Progenitor cell of endocrine pancreas (in vitro differentiated cells): ENCODE data around the gene ZKSCAN2. TPM values are rescaled to one million over a fixed set of nuclear protein-coding genes. Genes with fewer than 3 reads are reported as not detected.

Experiments used
- DNase-seq: peaks from one replicate; pipeline ENCODE4 v3.0.0; 2021; ENCODE audit warnings: low spot score; ENCODE audit not compliant: unreplicated experiment
- H3K27ac Mint-ChIP-seq: 2 replicates; pipeline ENCODE4 v1.8.0; 2021; ENCODE audit warnings: mild to moderate bottlenecking, moderate library complexity, mixed read lengths
- H3K27me3 Mint-ChIP-seq: 2 replicates; pipeline ENCODE4 v1.8.0; 2021; ENCODE audit warnings: mixed read lengths
- H3K36me3 Mint-ChIP-seq: 2 replicates; pipeline ENCODE4 v1.8.0; 2022; ENCODE audit warnings: mixed read lengths; ENCODE audit not compliant: insufficient read depth
- H3K4me1 Mint-ChIP-seq: 2 replicates; pipeline ENCODE4 v1.8.0; 2021; ENCODE audit warnings: low read depth, mixed read lengths
- H3K4me3 Mint-ChIP-seq: 2 replicates; pipeline ENCODE4 v1.8.0; 2021; ENCODE audit warnings: low read depth, mild to moderate bottlenecking, moderate library complexity, mixed read lengths
- H3K9me3 Mint-ChIP-seq: 2 replicates; pipeline ENCODE4 v1.8.0; 2021; ENCODE audit warnings: low read depth, mixed read lengths
- CTCF ChIP-seq: fragments of 200-600 bp; sonication (generic); IDR thresholded peaks from one replicate; pipeline ENCODE4 v1.5.0; 2021; ENCODE audit warnings: antibody characterized with exemption, mild to moderate bottlenecking; ENCODE audit not compliant: unreplicated experiment
- total RNA-seq: library from RNA; stranded (reverse); gene quantifications from 2 replicates; pipeline ENCODE4 v1.2.1, GENCODE V29; 2021

Gene ZKSCAN2
- total RNA-seq, 1 donor from 2014 or later, result 17.3 TPM

DNA sequence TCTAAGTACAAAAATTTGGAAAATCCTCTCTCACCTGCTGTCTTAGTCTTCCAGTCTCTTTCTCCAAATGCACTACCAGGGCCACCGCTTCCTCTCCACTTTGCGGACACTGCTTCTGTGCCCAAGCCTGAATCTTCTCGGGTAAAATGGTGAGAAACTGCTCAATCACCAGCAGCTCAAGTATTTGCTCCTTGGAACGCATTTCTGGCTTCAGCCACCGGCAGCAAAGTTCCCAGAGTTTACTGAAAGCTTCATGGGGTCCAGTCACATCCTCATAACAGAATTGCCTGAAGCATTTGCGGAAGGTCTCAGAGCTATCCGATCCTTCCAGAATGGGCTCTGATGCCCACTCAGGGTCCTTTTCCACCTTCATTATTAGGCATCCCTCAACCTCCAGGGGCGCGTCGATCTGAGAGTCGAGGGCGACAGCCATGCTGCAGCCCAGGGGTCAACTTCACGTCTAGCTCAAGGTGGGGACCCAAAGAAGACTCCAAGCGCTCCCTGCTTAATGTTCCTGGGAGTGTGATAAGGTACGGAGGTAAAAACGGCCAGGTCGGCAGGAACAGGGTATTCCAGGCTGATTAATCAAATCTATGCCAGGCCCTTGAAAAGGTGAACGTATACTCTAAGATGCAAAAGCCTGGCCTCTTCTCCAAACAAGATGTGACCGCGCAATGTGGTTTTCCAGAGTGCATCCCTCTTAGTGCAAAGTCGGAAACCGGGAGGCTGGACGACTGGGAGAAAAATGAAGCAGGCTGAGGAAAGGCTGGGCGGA is 763 bp downstream of the ZKSCAN2 start:
- TF ChIP-seq CTCF, result peak; percentile 33
- Mint-ChIP-seq H3K4me1 (peaks cover 25% of the 10 kb centered on the region), H3K27ac (peak overlapping the region; percentile 93), H3K4me3 (peak overlapping the region; percentile 77), H3K9me3 (no peaks in the 10 kb centered on the region), H3K27me3 (no peaks in the 10 kb centered on the region), H3K36me3 (peaks cover 9% of the 10 kb centered on the region)
- peak; percentile 13 for DNase-seq

GRCh38 chr16:25253322-25253721 is 4.3 kb downstream of the ZKSCAN2 start:
- Mint-ChIP-seq H3K4me1 (peaks cover 15% of the 10 kb centered on the region), H3K27ac (no peak overlapping the region), H3K4me3 (no peak overlapping the region), H3K27me3 (no peaks in the 10 kb centered on the region), H3K9me3 (peaks cover 7% of the 10 kb centered on the region), H3K36me3 (peaks cover 27% of the 10 kb centered on the region)
- TF ChIP-seq CTCF, result no peak
- DNase-seq, result no peak

DNA sequence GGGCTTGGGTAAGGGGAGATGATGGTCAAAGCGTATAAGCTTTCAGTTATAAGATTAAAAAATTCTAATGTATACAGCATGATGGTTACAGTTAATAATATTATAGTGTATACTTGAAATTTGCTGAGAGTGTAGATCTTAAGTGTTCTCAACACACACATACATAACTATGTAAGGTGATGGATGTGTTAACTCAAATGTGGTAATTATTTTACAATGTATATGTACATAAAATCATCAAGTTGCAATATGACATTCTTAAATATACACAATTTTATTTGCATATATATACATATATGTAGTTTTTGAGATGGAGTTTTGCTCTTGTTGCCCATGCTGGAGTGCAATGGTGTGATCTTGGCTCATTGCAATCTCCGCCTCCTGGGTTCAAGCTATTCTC is 7.2 kb downstream of the ZKSCAN2 start:
- H3K4me1 Mint-ChIP-seq, result peaks cover 2% of the 10 kb centered on the region
- no peaks in the 10 kb centered on the region for H3K27me3 Mint-ChIP-seq
- no peak for DNase-seq
- H3K4me3 Mint-ChIP-seq, result no peak overlapping the region
- H3K36me3 Mint-ChIP-seq, result peaks cover 44% of the 10 kb centered on the region
- no peak overlapping the region for H3K27ac Mint-ChIP-seq
- H3K9me3 Mint-ChIP-seq, result peaks cover 13% of the 10 kb centered on the region
- no peak for TF ChIP-seq CTCF

DNA sequence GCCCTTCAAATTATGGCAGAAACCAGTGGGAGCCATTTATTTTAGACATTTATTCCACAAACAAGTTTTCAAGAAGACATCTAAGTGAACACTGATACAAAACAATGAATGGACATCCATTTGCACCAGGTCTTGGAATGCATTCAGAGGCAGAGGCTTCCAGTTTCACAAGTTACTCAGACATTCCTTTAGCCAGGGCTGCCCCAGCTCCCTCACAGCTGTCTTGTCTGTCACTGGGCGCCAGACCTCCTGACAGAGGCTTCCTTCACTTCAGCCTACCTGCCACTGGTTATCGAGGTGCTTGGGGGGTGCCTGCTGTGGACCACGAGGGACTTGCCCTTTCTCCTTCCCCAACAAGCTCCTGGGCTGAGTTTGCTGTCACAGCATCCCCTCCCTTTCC is 21.7 kb downstream of the ZKSCAN2 start:
- no peak overlapping the region for H3K27ac Mint-ChIP-seq
- DNase-seq, result no peak

DNA sequence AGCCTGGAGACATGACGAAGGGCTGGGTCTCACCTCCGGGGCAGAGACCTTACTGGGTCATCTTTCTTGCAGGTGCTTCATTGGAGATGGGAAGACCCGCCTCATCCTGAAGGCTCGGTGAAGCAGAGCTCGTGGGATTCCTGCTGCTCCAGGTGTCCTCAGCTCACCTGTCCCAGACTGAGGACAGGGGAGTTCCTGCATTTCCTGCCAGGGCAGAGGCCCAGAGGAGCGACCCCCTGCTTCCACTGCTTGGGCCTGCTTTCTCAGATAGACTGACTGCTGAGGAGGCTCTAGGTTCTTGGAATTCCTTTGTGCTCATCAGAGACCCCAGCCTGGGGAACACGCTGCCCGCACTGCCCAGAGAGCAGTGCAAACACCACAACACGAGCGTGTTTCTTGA is 29.3 kb downstream of the ZKSCAN2 start:
- Mint-ChIP-seq H3K4me3 (no peak overlapping the region), H3K27ac (no peak overlapping the region), H3K27me3 (peaks cover 4% of the 10 kb centered on the region), H3K4me1 (no peaks in the 10 kb centered on the region), H3K9me3 (no peaks in the 10 kb centered on the region), H3K36me3 (no peaks in the 10 kb centered on the region)
- no peak for TF ChIP-seq CTCF
- no peak for DNase-seq

More for the DNA sequence above, 21.7 kb downstream of the ZKSCAN2 start:
- peaks cover 2% of the 10 kb centered on the region for H3K27me3 Mint-ChIP-seq
- no peaks in the 10 kb centered on the region for H3K9me3 Mint-ChIP-seq
- H3K4me3 Mint-ChIP-seq, result no peak overlapping the region
- H3K4me1 Mint-ChIP-seq, result no peaks in the 10 kb centered on the region
- peaks cover 4% of the 10 kb centered on the region for H3K36me3 Mint-ChIP-seq
- no peak for TF ChIP-seq CTCF
